H1 (cell line): ENCODE results near the gene GGA2. TPM values are rescaled to one million over a fixed set of nuclear protein-coding genes. Genes with fewer than 3 reads are reported as not detected.

ENCODE experiments used
- CTCF ChIA-PET: fragments of 300-600 bp; sonication (Branson Sonifier 250); formaldehyde crosslinking; loops from one replicate; lab custom pipeline; 2021; ENCODE audit not compliant: partially characterized antibody; lab: Charles Lee
- POLR2A ChIA-PET: fragments of 300-600 bp; sonication (Branson Sonifier 250); formaldehyde crosslinking; loops from one replicate; lab custom pipeline; 2021; ENCODE audit warnings: inconsistent platforms; ENCODE audit not compliant: partially characterized antibody; lab: Charles Lee
- DNase-seq, 2 experiments: peaks; one replicate each; pipeline versions ENCODE4 v3.0.0 to v3.0.0-alpha.2; 2010 to 2022; ENCODE audit warnings: low spot score in 2 of 2, low read depth in 1 of 2, mixed read lengths in 1 of 2
- FAIRE-seq: peaks from 2 replicates; lab custom pipeline; 2011; peaks lifted over from hg19 to GRCh38; lab: Jason Lieb, UNC
- H2AFZ ChIP-seq: 2 replicates; pipeline ENCODE4 v1.8.1; 2012; ENCODE audit warnings: low read length, inconsistent platforms
- H2AK5ac ChIP-seq: 2 replicates; pipeline ENCODE4 v1.6.1; 2013; ENCODE audit warnings: low read depth, low read length
- H2BK120ac ChIP-seq: replicated peaks from 2 replicates; pipeline ENCODE3; 2013; ENCODE audit warnings: low read depth, low read length, inconsistent platforms
- H2BK12ac ChIP-seq: 2 replicates; pipeline ENCODE4 v1.6.1; 2013; ENCODE audit warnings: low read depth, low read length
- H2BK15ac ChIP-seq: 2 replicates; pipeline ENCODE4 v1.6.1; 2013; ENCODE audit warnings: low read length
- H2BK20ac ChIP-seq: 2 replicates; pipeline ENCODE4 v1.6.1; 2013; ENCODE audit warnings: low read length
- H2BK5ac ChIP-seq: 2 replicates; pipeline ENCODE4 v1.6.1; 2013; ENCODE audit warnings: low read depth, low read length
- H3K14ac ChIP-seq: 2 replicates; pipeline ENCODE4 v1.6.1; 2013; ENCODE audit warnings: inconsistent platforms; ENCODE audit not compliant: insufficient read length
- H3K18ac ChIP-seq: 2 replicates; pipeline ENCODE4 v1.6.1; 2013; ENCODE audit warnings: low read length; ENCODE audit errors: extremely low read depth
- H3K23ac ChIP-seq: 2 replicates; pipeline ENCODE4 v1.6.1; 2013; ENCODE audit warnings: inconsistent platforms; ENCODE audit not compliant: insufficient read length
- H3K23me2 ChIP-seq: 2 replicates; pipeline ENCODE4 v1.6.1; 2013; ENCODE audit warnings: low read depth, low read length
- H3K27ac ChIP-seq: 2 replicates; pipeline ENCODE4 v1.6.1; 2011; ENCODE audit warnings: low read depth, low read length, inconsistent platforms
- H3K27me3 ChIP-seq, 4 experiments: replicated peaks in 1 of 4; 1 replicate in 1 of 4; 2 replicates in 3 of 4; pipeline versions ENCODE4 v1.6.1 to v1.8.1; 2011 to 2013; ENCODE audit warnings: low read length in 3 of 4, mild to moderate bottlenecking in 3 of 4, inconsistent platforms in 2 of 4, mixed read lengths in 2 of 4, moderate library complexity in 1 of 4; ENCODE audit not compliant: control insufficient read depth in 3 of 4, insufficient read depth in 3 of 4; ENCODE audit errors: extremely low read depth in 1 of 4
- H3K36me3 ChIP-seq, 4 experiments: 2 replicates each; pipeline versions ENCODE4 v1.6.1 to v1.8.1; 2011 to 2013; ENCODE audit warnings: mild to moderate bottlenecking in 4 of 4, low read length in 3 of 4, moderate library complexity in 2 of 4, control low read depth in 1 of 4, inconsistent platforms in 1 of 4; ENCODE audit not compliant: insufficient read depth in 4 of 4, control insufficient read depth in 2 of 4
- H3K4ac ChIP-seq: replicated peaks from 2 replicates; pipeline ENCODE3; 2013; ENCODE audit warnings: low read length, low read depth, mixed read lengths, inconsistent platforms; ENCODE audit not compliant: insufficient read length
- H3K4me1 ChIP-seq, 4 experiments: replicated peaks in 1 of 4; 1 replicate in 1 of 4; 2 replicates in 3 of 4; pipeline versions ENCODE4 v1.6.1 to v1.8.1; 2011 to 2013; ENCODE audit warnings: low read length in 3 of 4, inconsistent platforms in 2 of 4, mixed read lengths in 1 of 4; ENCODE audit not compliant: insufficient read depth in 4 of 4, control insufficient read depth in 3 of 4
- H3K4me2 ChIP-seq, 2 experiments: 2 replicates each; pipeline versions ENCODE4 v1.6.1 to v1.8.1; 2011 to 2013; ENCODE audit warnings: low read depth in 2 of 2, low read length in 2 of 2, control low read depth in 1 of 2, inconsistent platforms in 1 of 2, mild to moderate bottlenecking in 1 of 2; ENCODE audit not compliant: insufficient read depth in 1 of 2
- H3K4me3 ChIP-seq, 4 experiments: fragments of 200-600, 300-600 bp in 1 of 4; sonication (generic), shearing (Covaris generic), sonication (Bioruptor Twin) in 1 of 4; 2 replicates each; pipeline versions ENCODE4 v1.5.1 to v1.8.1; 2011 to 2016; ENCODE audit warnings: low read length in 4 of 4, low read depth in 3 of 4, control low read depth in 2 of 4, inconsistent platforms in 2 of 4, mild to moderate bottlenecking in 2 of 4, mixed read lengths in 1 of 4, moderate library complexity in 1 of 4; ENCODE audit not compliant: insufficient read depth in 2 of 4; ENCODE audit errors: extremely low read depth in 1 of 4
- H3K56ac ChIP-seq: replicated peaks from 2 replicates; pipeline ENCODE3; 2013; ENCODE audit warnings: low read depth, mild to moderate bottlenecking, mixed read lengths, low read length, inconsistent platforms; ENCODE audit not compliant: insufficient read length
- H3K79me1 ChIP-seq: 2 replicates; pipeline ENCODE4 v1.6.1; 2013; ENCODE audit warnings: low read depth, low read length, control low read depth
- H3K79me2 ChIP-seq, 2 experiments: 2 replicates each; pipeline versions ENCODE4 v1.6.1 to v1.8.1; 2012 to 2013; ENCODE audit warnings: low read length in 2 of 2, mild to moderate bottlenecking in 2 of 2, inconsistent platforms in 1 of 2; ENCODE audit not compliant: insufficient read depth in 2 of 2, control insufficient read depth in 1 of 2
- H3K9ac ChIP-seq, 4 experiments: replicated peaks in 1 of 4; 1 replicate in 1 of 4; 2 replicates in 3 of 4; pipeline versions ENCODE4 v1.6.1 to v1.8.1; 2011 to 2013; ENCODE audit warnings: low read depth in 3 of 4, low read length in 3 of 4, control low read depth in 2 of 4, mild to moderate bottlenecking in 2 of 4, moderate library complexity in 2 of 4, inconsistent platforms in 1 of 4; ENCODE audit errors: extremely low read depth in 1 of 4
- H3K9me3 ChIP-seq, 2 experiments: 2 replicates each; pipeline versions ENCODE4 v1.6.1 to v1.8.1; 2012 to 2013; ENCODE audit warnings: mild to moderate bottlenecking in 2 of 2, moderate library complexity in 2 of 2, control low read depth in 1 of 2, inconsistent platforms in 1 of 2, low read depth in 1 of 2, low read length in 1 of 2, mixed read lengths in 1 of 2; ENCODE audit not compliant: insufficient read depth in 2 of 2
- H4K20me1 ChIP-seq, 2 experiments: replicated peaks in 1 of 2; 2 replicates each; pipeline versions ENCODE3 to v1.8.1; 2011 to 2013; ENCODE audit warnings: inconsistent platforms in 2 of 2, low read length in 2 of 2, mild to moderate bottlenecking in 1 of 2; ENCODE audit not compliant: insufficient read depth in 2 of 2, control insufficient read depth in 1 of 2
- H4K5ac ChIP-seq: 2 replicates; pipeline ENCODE4 v1.6.1; 2013; ENCODE audit warnings: low read length, low read depth, mixed read lengths, inconsistent platforms; ENCODE audit not compliant: insufficient read length
- H4K8ac ChIP-seq: 2 replicates; pipeline ENCODE4 v1.8.0; 2013; ENCODE audit warnings: mild to moderate bottlenecking, moderate library complexity, low read length, inconsistent platforms; ENCODE audit not compliant: insufficient read depth; ENCODE audit errors: extremely low read depth
- H4K91ac ChIP-seq: replicated peaks from 2 replicates; pipeline ENCODE3; 2013; ENCODE audit warnings: low read length, mixed read lengths, inconsistent platforms; ENCODE audit not compliant: insufficient read length
- MAFK ChIP-seq: IDR thresholded peaks from 2 replicates; pipeline ENCODE4 v1.6.1; 2012; ENCODE audit warnings: low read depth, mild to moderate bottlenecking, improper control_type of control experiment, low read length
- WGBS, 2 experiments: shearing (Covaris generic) in 1 of 2; methylation state at CpG; one replicate each; pipeline versions ENCODE4 v1.1.6 to v1.1.7; 2013 to 2015; ENCODE audit warnings: low lambda C conversion rate in 2 of 2, mixed read lengths in 2 of 2, inconsistent platforms in 1 of 2, low coverage in 1 of 2, missing lambda C conversion rate in 1 of 2; ENCODE audit not compliant: insufficient replicate concordance in 2 of 2, insufficient coverage in 1 of 2, insufficient read length in 1 of 2; ENCODE audit errors: extremely low coverage in 1 of 2, missing lambda C conversion rate in 1 of 2; 5-methylcytosine and 5-hydroxymethylcytosine counted together
- polyA plus RNA-seq, 7 experiments: library from polyadenylated mRNA; depleted of rRNA in 3 of 7; stranded (reverse) in 5 of 7; unstranded in 2 of 7; fragments of >200 nt in 5 of 7; fragments of 200-250 nt in 2 of 7; gene quantifications; 1 replicate in 5 of 7; 2 replicates in 1 of 7; 4 replicates in 1 of 7; pipeline versions ENCODE4 v1.2.1 to v1.2.3, GENCODE V29; 2011 to 2013; ENCODE audit warnings: missing spikeins in 2 of 7, mixed read lengths in 2 of 7
- total RNA-seq: library from RNA; stranded (reverse); fragmentation: NEBNext Ultra II Directional; extraction: Animal tissue kit (Norgen Biotek cat#: 25700); gene quantifications from 2 replicates; pipeline ENCODE4 v1.2.1, GENCODE V29; 2021

Gene GGA2
- total and polyA plus RNA-seq, 2 of the 8 experiments (the other 6 are each of a cell fraction or from before 2014, with no cell fraction given) = 65.8 to 114 TPM

DNA sequence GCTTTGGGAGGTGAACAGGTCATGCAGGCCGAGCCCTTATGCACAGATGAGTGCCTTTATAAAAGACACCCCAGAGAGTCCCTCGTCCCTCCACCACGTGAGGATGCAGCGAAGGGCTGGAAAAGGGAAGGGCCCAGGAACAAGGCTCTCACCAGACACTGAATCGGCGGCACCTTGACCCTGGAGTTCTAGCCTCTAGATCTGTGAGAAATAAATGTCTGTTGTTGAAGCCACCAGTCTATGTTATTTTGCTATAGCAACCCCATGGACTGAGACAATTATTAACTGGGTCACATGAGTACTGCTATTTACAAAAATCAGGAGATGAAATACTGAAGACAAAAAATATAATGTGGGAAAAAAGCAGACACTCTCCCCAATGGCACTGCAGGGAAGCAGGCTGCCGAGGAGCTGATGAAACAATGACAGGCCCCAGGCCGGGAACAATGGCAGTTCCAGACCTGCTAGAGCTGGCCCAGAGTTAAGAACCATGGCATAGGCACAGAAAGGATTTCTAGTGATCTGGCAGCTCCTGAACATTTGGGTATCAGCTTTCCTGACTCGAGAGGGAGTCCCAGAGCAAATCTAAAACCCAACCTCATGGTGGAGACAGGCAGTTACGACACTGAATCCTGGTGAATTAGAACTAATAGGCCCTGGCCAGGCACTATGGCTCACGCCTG, 17.8 kb upstream of the GGA2 start:
- no peak overlapping the region for H2BK5ac ChIP-seq
- ChIA-PET POLR2A (interaction anchor here (1.9 kb wide), 1 partner anchor 11 kb away, joined by 8 read pairs; no protein-coding TSS in a partner anchor), CTCF (no interaction called here)
- H3K4me3 ChIP-seq = no peak overlapping the region
- DNase-seq (no peak), FAIRE-seq (no peak)
- H2BK20ac ChIP-seq = no peak overlapping the region
- no peaks in the 10 kb centered on the region for H3K79me2 ChIP-seq
- peaks cover 25 to 61% (median 51%) of the 10 kb centered on the region in 4 experiments for H3K36me3 ChIP-seq
- H2BK120ac ChIP-seq = no peak overlapping the region
- TF ChIP-seq MAFK = no peak
- H2AFZ ChIP-seq = no peak overlapping the region
- H4K91ac ChIP-seq = no peak overlapping the region
- H3K4me1 ChIP-seq = no peaks in the 10 kb centered on the region
- H3K9ac ChIP-seq = no peak overlapping the region
- H3K27me3 ChIP-seq = no peaks in the 10 kb centered on the region
- no peak overlapping the region for H2BK15ac ChIP-seq
- H3K23me2 ChIP-seq = no peaks in the 10 kb centered on the region
- H2AK5ac ChIP-seq = no peak overlapping the region
- H4K20me1 ChIP-seq = peaks cover 2 to 3% of the 10 kb centered on the region in 2 experiments
- H4K8ac ChIP-seq = no peak overlapping the region
- H2BK12ac ChIP-seq = no peak overlapping the region
- H3K23ac ChIP-seq = no peak overlapping the region
- H3K4me2 ChIP-seq = no peak overlapping the region
- no peaks in the 10 kb centered on the region for H3K9me3 ChIP-seq
- H3K27ac ChIP-seq = no peak overlapping the region
- WGBS, 2 experiments = 84% methylated on average over 10 of the region's 11 CpGs; no CpG with 5 or more reads in 1 of the 2 experiments
- H3K79me1 ChIP-seq = no peaks in the 10 kb centered on the region
- H3K56ac ChIP-seq = no peak overlapping the region
- no peak overlapping the region for H3K14ac ChIP-seq
- no peak overlapping the region for H4K5ac ChIP-seq
- H3K4ac ChIP-seq = no peak overlapping the region
- no peak overlapping the region for H3K18ac ChIP-seq
